GM18499 (cell line): Measurements from ENCODE around the gene TREX2.

Source experiments
- ATAC-seq: cut with Tn5 transposase; IDR thresholded peaks from one replicate; pipeline ENCODE4 v1.9.1; 2021; ENCODE audit warnings: moderate number of reproducible peaks; ENCODE audit not compliant: insufficient read depth, unreplicated experiment

The TREX2 gene

GRCh38 chrX:153440556-153441135, 5.2 kb downstream of the TREX2 start:
- ATAC-seq = no peak

- no peak for ATAC-seq
These were observed 5.9 kb downstream of the TREX2 start for GRCh38 chrX:153439977-153440376.

GRCh38 chrX:153438532-153438931, 7.3 kb downstream of the TREX2 start:
- no peak for ATAC-seq

GRCh38 chrX:153435845-153436244, 10.0 kb downstream of the TREX2 start:
- ATAC-seq = no peak

- ATAC-seq = no peak
These were observed 11.1 kb downstream of the TREX2 start for GRCh38 chrX:153434801-153435200.

GRCh38 chrX:153433781-153434285, 12.0 kb downstream of the TREX2 start:
- ATAC-seq = no peak

GRCh38 chrX:153433161-153433680, 12.6 kb downstream of the TREX2 start:
- no peak for ATAC-seq

GRCh38 chrX:153430796-153431195, 15.1 kb downstream of the TREX2 start:
- ATAC-seq = no peak

GRCh38 chrX:153426204-153426603, 19.7 kb downstream of the TREX2 start:
- ATAC-seq = no peak

GRCh38 chrX:153423652-153424051, 22.2 kb downstream of the TREX2 start:
- no peak for ATAC-seq

GRCh38 chrX:153421856-153422255, 24.0 kb downstream of the TREX2 start:
- no peak for ATAC-seq

GRCh38 chrX:153420851-153421599, 24.8 kb downstream of the TREX2 start:
- no peak for ATAC-seq

GRCh38 chrX:153417637-153418036, 28.2 kb downstream of the TREX2 start:
- ATAC-seq = no peak

GRCh38 chrX:153416781-153417450, 28.9 kb downstream of the TREX2 start:
- ATAC-seq = no peak

GRCh38 chrX:153414856-153415510, 30.9 kb downstream of the TREX2 start:
- no peak for ATAC-seq

GRCh38 chrX:153413731-153414130, 32.1 kb downstream of the TREX2 start:
- no peak for ATAC-seq

- ATAC-seq = no peak
These were observed 32.8 kb downstream of the TREX2 start for GRCh38 chrX:153412746-153413720.

GRCh38 chrX:153411988-153412574, 33.8 kb downstream of the TREX2 start:
- no peak for ATAC-seq
